ENCODE data around the gene ECT2.
"Not testable (repeated sequence)": the region's sequence is repeated elsewhere in the genome, so short reads cannot be mapped to it uniquely, and the experiment has no call there.

ECT2 gene

GRCh38 chr3:172824229-172824628 is 73.7 kb downstream of the ECT2 start:
- H3K27me3 ChIP-seq (ENCODE audit: control insufficient read depth, insufficient read depth, low read length): no peaks in the 10 kb centered on the region

DNA sequence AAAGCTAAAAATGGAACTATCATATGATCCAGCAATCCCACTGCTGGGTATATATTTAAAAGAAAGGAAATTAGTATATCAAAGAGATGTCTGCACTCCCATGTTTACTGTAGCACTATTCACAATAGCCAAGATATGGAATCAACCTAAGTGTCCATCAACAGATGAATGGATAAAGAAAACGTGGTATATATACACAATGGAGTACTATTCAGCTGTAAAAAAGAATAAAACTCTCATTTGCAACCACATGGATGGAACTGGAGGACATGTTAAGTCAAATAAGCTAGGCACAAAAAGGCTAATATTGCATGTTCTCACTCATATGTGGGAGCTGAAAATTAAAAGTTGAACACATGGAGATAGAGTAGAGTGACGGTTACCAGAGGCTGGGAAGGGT is 76.7 kb downstream of the ECT2 start:
- H3K27me3 ChIP-seq (ENCODE audit: control insufficient read depth, insufficient read depth, low read length); H3K9ac ChIP-seq (ENCODE audit: low read length); H3K27ac ChIP-seq (ENCODE audit: low read depth, low read length); H3K36me3 ChIP-seq (ENCODE audit: control insufficient read depth, insufficient read depth, low read length); H3K4me3 ChIP-seq (ENCODE audit: low read length); H3K4me1 ChIP-seq (ENCODE audit: control insufficient read depth, insufficient read depth, low read length): not testable (repeated sequence)

More at GRCh38 chr3:172824229-172824628, 73.7 kb downstream of the ECT2 start:
- Histone ChIP-seq H3K9ac (ENCODE audit: low read length) (no peak overlapping the region), H3K4me1 (ENCODE audit: control insufficient read depth, insufficient read depth, low read length) (no peaks in the 10 kb centered on the region), H3K27ac (ENCODE audit: low read depth, low read length) (no peak overlapping the region), H3K36me3 (ENCODE audit: control insufficient read depth, insufficient read depth, low read length) (no peaks in the 10 kb centered on the region), H3K4me3 (ENCODE audit: low read length) (no peak overlapping the region)

GRCh38 chr3:172832983-172833382 is 82.5 kb downstream of the ECT2 start:
- H3K27me3 ChIP-seq (ENCODE audit: control insufficient read depth, insufficient read depth, low read length): no peaks in the 10 kb centered on the region

GRCh38 chr3:172836390-172836997 is 86.0 kb downstream of the ECT2 start:
- no peak overlapping the region for H3K27ac ChIP-seq (ENCODE audit: low read depth, low read length)

More at GRCh38 chr3:172832983-172833382, 82.5 kb downstream of the ECT2 start:
- no peak overlapping the region for H3K27ac ChIP-seq (ENCODE audit: low read depth, low read length)
- H3K9ac ChIP-seq (ENCODE audit: low read length): no peak overlapping the region
- H3K36me3 ChIP-seq (ENCODE audit: control insufficient read depth, insufficient read depth, low read length): no peaks in the 10 kb centered on the region
- no peaks in the 10 kb centered on the region for H3K4me1 ChIP-seq (ENCODE audit: control insufficient read depth, insufficient read depth, low read length)
- H3K4me3 ChIP-seq (ENCODE audit: low read length): no peak overlapping the region

GRCh38 chr3:172839679-172840078 is 89.2 kb downstream of the ECT2 start:
- H3K9ac ChIP-seq (ENCODE audit: low read length): no peak overlapping the region

More at GRCh38 chr3:172836390-172836997, 86.0 kb downstream of the ECT2 start:
- Histone ChIP-seq H3K9ac (ENCODE audit: low read length) (no peak overlapping the region), H3K36me3 (ENCODE audit: control insufficient read depth, insufficient read depth, low read length) (no peaks in the 10 kb centered on the region), H3K4me3 (ENCODE audit: low read length) (no peak overlapping the region), H3K4me1 (ENCODE audit: control insufficient read depth, insufficient read depth, low read length) (no peaks in the 10 kb centered on the region), H3K27me3 (ENCODE audit: control insufficient read depth, insufficient read depth, low read length) (no peaks in the 10 kb centered on the region)

DNA sequence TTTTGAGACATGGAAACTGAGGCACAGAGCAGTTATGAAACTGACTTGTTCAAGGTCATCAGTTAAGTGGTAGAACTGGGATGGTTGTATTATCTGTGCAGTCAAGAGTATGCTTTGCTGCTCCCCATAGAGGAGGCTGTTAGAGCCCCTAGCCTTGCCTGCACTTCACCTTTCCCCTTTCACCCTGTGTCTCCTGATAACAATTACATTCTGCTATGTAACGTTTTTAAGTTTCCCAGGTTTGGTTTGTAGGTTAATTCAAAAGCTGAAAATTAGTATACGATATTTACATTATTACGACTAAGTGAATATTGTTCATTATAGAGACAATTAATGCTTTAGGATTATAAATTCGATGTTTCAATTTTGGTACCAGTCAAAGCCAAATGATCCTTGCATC is 89.9 kb downstream of the ECT2 start:
- Histone ChIP-seq H3K27me3 (ENCODE audit: control insufficient read depth, insufficient read depth, low read length) (no peaks in the 10 kb centered on the region), H3K4me1 (ENCODE audit: control insufficient read depth, insufficient read depth, low read length) (no peaks in the 10 kb centered on the region), H3K4me3 (ENCODE audit: low read length) (no peak overlapping the region), H3K9ac (ENCODE audit: low read length) (no peak overlapping the region), H3K27ac (ENCODE audit: low read depth, low read length) (no peak overlapping the region), H3K36me3 (ENCODE audit: control insufficient read depth, insufficient read depth, low read length) (no peaks in the 10 kb centered on the region)

More at GRCh38 chr3:172839679-172840078, 89.2 kb downstream of the ECT2 start:
- Histone ChIP-seq H3K27ac (ENCODE audit: low read depth, low read length) (no peak overlapping the region), H3K4me3 (ENCODE audit: low read length) (no peak overlapping the region), H3K4me1 (ENCODE audit: control insufficient read depth, insufficient read depth, low read length) (no peaks in the 10 kb centered on the region), H3K36me3 (ENCODE audit: control insufficient read depth, insufficient read depth, low read length) (no peaks in the 10 kb centered on the region), H3K27me3 (ENCODE audit: control insufficient read depth, insufficient read depth, low read length) (no peaks in the 10 kb centered on the region)

GRCh38 chr3:172840913-172841312 is 90.4 kb downstream of the ECT2 start:
- H3K36me3 ChIP-seq (ENCODE audit: control insufficient read depth, insufficient read depth, low read length): no peaks in the 10 kb centered on the region
- H3K4me1 ChIP-seq (ENCODE audit: control insufficient read depth, insufficient read depth, low read length): no peaks in the 10 kb centered on the region
- H3K4me3 ChIP-seq (ENCODE audit: low read length): no peak overlapping the region
- no peaks in the 10 kb centered on the region for H3K27me3 ChIP-seq (ENCODE audit: control insufficient read depth, insufficient read depth, low read length)
- H3K9ac ChIP-seq (ENCODE audit: low read length): no peak overlapping the region
- no peak overlapping the region for H3K27ac ChIP-seq (ENCODE audit: low read depth, low read length)

GRCh38 chr3:172844428-172844827 is 93.9 kb downstream of the ECT2 start:
- Histone ChIP-seq H3K9ac (ENCODE audit: low read length) (no peak overlapping the region), H3K27me3 (ENCODE audit: control insufficient read depth, insufficient read depth, low read length) (no peaks in the 10 kb centered on the region), H3K27ac (ENCODE audit: low read depth, low read length) (no peak overlapping the region), H3K4me1 (ENCODE audit: control insufficient read depth, insufficient read depth, low read length) (no peaks in the 10 kb centered on the region), H3K36me3 (ENCODE audit: control insufficient read depth, insufficient read depth, low read length) (no peaks in the 10 kb centered on the region), H3K4me3 (ENCODE audit: low read length) (no peak overlapping the region)

DNA sequence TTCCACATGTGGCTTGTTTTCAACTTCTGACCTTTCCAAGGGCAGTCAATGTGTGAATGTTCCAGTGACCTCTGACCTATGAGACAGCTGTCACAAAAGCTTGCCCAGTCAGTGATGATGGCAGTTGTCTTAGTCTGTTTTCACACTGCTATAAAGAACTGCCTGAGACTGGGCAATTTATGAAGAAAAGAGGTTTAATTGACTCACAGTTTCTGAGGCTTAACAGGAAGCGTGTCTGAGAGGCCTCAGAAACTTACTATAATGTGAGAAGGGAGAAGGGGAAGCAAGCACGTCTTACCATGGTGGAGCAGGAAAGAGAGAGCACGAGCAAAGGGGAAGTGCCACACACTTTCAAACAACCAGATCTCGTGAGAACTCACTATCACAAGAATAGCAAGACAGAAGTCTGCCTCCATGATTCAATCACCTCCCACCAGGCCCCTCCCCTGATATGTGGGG is 95.6 kb downstream of the ECT2 start:
- Histone ChIP-seq H3K36me3 (ENCODE audit: control insufficient read depth, insufficient read depth, low read length) (no peaks in the 10 kb centered on the region), H3K4me1 (ENCODE audit: control insufficient read depth, insufficient read depth, low read length) (no peaks in the 10 kb centered on the region), H3K27ac (ENCODE audit: low read depth, low read length) (no peak overlapping the region), H3K27me3 (ENCODE audit: control insufficient read depth, insufficient read depth, low read length) (no peaks in the 10 kb centered on the region), H3K9ac (ENCODE audit: low read length) (no peak overlapping the region), H3K4me3 (ENCODE audit: low read length) (no peak overlapping the region)

GRCh38 chr3:172846706-172847105 is 96.2 kb downstream of the ECT2 start:
- H3K27ac ChIP-seq (ENCODE audit: low read depth, low read length): no peak overlapping the region

DNA sequence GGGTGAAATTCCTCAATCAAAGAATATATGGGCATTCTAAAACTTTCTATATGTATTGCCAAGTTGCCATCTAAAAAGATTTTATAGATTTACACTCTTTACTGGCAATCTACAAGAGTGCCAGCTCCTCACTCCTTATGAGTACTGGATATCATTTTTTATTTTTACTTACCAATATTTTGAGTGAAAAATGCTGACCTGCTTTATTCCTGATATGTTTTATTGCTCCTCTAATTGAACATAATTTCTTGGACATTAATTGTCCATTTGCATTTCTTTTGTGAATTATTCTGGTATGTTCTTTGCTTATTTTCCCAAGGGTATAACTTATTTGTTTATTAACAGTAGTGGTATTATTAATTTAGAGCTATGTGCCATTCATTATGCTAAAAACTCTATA is 96.8 kb downstream of the ECT2 start:
- Histone ChIP-seq H3K27me3 (ENCODE audit: control insufficient read depth, insufficient read depth, low read length) (no peaks in the 10 kb centered on the region), H3K9ac (ENCODE audit: low read length) (no peak overlapping the region), H3K36me3 (ENCODE audit: control insufficient read depth, insufficient read depth, low read length) (no peaks in the 10 kb centered on the region), H3K4me1 (ENCODE audit: control insufficient read depth, insufficient read depth, low read length) (no peaks in the 10 kb centered on the region), H3K4me3 (ENCODE audit: low read length) (no peak overlapping the region), H3K27ac (ENCODE audit: low read depth, low read length) (no peak overlapping the region)

More at GRCh38 chr3:172846706-172847105, 96.2 kb downstream of the ECT2 start:
- Histone ChIP-seq H3K9ac (ENCODE audit: low read length) (no peak overlapping the region), H3K27me3 (ENCODE audit: control insufficient read depth, insufficient read depth, low read length) (no peaks in the 10 kb centered on the region), H3K4me3 (ENCODE audit: low read length) (no peak overlapping the region), H3K4me1 (ENCODE audit: control insufficient read depth, insufficient read depth, low read length) (no peaks in the 10 kb centered on the region), H3K36me3 (ENCODE audit: control insufficient read depth, insufficient read depth, low read length) (no peaks in the 10 kb centered on the region)

DNA sequence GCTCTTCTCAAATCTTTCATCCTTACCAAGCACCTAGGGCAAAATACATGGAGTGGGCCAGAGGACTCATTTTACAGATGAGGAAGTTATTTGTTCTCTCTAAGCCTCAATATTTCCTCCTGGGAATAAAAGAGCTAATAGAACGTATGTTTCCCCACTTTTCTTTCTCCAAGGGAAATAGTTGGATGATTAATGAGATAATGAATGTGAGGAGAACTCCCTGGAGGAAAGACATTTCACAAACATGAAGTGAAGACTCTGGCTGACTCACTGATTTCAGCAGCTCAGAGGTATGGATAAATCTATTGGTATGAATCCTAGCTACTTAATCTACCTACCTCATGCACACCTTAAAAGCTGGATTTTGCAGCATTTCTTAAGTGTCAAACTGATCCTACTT is 98.4 kb downstream of the ECT2 start:
- Histone ChIP-seq H3K36me3 (ENCODE audit: control insufficient read depth, insufficient read depth, low read length) (no peaks in the 10 kb centered on the region), H3K9ac (ENCODE audit: low read length) (no peak overlapping the region), H3K27ac (ENCODE audit: low read depth, low read length) (no peak overlapping the region), H3K4me1 (ENCODE audit: control insufficient read depth, insufficient read depth, low read length) (no peaks in the 10 kb centered on the region), H3K27me3 (ENCODE audit: control insufficient read depth, insufficient read depth, low read length) (no peaks in the 10 kb centered on the region), H3K4me3 (ENCODE audit: low read length) (no peak overlapping the region)

DNA sequence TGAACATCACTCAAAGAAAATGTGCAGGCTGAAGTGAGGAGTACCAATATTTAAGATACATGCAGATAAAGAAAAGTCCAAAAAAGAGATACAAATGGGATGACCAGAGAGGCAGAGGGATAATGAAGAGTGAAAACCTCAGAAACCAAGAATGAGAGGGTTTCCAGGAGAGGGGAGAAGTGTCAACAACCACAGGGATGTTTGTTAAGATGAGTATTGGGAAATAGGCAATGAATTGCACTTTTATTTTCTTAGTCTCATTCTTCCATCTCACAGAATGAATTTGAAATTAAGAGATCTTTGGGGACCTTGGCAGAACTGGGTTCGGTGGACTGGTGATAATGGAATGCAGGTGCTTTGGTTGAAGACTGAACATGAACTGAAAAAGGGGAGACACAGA is 102.5 kb downstream of the ECT2 start:
- Histone ChIP-seq H3K9ac (ENCODE audit: low read length) (no peak overlapping the region), H3K27me3 (ENCODE audit: control insufficient read depth, insufficient read depth, low read length) (no peaks in the 10 kb centered on the region), H3K36me3 (ENCODE audit: control insufficient read depth, insufficient read depth, low read length) (no peaks in the 10 kb centered on the region), H3K4me1 (ENCODE audit: control insufficient read depth, insufficient read depth, low read length) (no peaks in the 10 kb centered on the region), H3K4me3 (ENCODE audit: low read length) (no peak overlapping the region), H3K27ac (ENCODE audit: low read depth, low read length) (no peak overlapping the region)
